Panc1 (cell line): ENCODE results near the gene NOXA1.

Experiments used
- CTCF ChIP-seq: fragments of 450-650 bp; IDR thresholded peaks from 2 replicates; pipeline ENCODE4 v1.5.1; 2017; ENCODE audit warnings: mild to moderate bottlenecking
- POLR2AphosphoS5 ChIP-seq: IDR thresholded peaks from 2 replicates; pipeline ENCODE4 v1.6.1; 2012; ENCODE audit warnings: mild to moderate bottlenecking, low read depth, low read length, moderate library complexity

GRCh38 chr9:137395666-137396010, 27.6 kb upstream of the NOXA1 start:
- no peak for TF ChIP-seq CTCF
- no peak for TF ChIP-seq POLR2AphosphoS5
